ENCODE data around the gene PLPPR4.
"Not testable (repeated sequence)": the region's sequence is repeated elsewhere in the genome, so short reads cannot be mapped to it uniquely, and the experiment has no call there.

Gene PLPPR4

DNA sequence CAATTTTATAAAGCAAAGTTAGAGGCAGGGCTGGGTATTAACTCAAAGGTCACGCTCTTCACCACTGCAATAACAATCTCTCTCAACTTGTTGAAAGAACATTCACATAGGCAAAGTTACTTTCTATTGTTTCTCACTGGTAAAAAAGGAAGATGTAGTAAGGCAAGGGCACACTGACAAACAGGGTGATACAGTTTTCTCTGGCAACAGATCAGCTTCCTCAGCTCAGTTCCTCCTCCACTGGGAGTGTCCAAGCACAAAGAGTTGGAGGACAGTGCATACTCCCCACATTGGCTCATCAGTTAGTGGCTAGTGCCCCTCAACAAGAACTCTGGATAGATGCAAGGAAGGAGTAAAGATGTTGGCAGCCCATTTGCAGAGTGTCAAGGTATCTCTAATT, 3.7 kb downstream of the PLPPR4 start:
- FAIRE-seq (no peak), DNase-seq (ENCODE audit: insufficient read length, low spot score) (no peak)

- no peak for DNase-seq (ENCODE audit: insufficient read length, low spot score)
- no peak for FAIRE-seq
These were observed 5.0 kb downstream of the PLPPR4 start for GRCh38 chr1:99269321-99269720.

DNA sequence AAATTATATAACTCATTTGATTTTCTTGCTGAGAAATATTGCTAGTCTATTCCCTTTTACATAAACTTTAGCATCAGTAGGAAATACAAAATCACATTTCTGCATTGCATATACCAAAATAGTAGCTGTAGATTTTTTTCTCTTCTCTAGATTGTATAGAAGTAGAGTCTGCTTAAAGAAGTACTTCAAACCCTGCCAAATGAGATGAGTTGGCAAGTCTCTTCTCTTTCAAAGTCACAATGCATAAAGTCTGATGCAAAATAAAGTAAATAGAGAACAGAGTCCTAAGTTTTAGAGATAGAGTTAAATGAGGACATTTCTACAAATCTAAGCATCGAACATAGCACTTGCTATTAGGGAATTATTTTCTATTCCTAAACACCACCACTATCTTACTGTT, 6.4 kb downstream of the PLPPR4 start:
- DNase-seq (ENCODE audit: insufficient read length, low spot score) (no peak), FAIRE-seq (no peak)

DNA sequence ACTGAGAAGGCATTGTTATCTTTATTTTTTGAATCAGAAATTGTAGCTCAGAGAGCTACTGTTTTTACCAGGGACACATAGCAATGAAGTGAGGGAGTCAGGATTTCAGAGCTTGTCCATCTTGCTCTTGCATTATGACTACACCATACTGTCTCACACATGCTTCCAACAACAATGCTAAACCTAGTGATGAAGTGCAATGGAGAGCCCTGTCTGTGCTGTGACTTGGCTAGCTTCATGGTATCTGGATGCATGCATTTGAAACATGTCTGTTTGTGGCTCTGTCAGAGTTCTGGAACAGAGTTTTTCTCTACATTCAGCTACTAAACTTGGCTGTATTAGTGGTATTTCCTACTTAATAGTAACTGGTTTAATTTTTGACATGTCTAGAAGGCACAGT, 7.0 kb downstream of the PLPPR4 start:
- DNase-seq (ENCODE audit: insufficient read length, low spot score) (no peak), FAIRE-seq (no peak)

DNA sequence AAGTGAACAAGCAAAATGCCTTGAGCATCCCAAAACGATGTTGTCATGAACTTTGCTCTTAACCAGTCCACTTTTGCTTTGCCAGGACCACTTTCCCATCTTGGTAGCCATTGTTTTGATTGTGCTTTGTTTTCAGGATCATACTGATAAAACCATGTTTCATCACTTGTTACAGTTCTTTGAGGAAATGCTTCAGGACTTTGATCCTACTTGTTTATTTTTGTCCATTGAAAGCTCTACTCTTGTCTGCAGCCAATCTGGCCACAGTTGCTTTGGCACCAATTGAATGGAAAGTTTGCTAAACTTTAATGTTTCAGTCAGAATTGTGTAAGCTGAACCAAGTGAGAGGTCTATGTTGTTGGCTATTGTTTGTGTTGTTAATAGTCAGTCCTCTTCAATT, 12.8 kb downstream of the PLPPR4 start:
- FAIRE-seq (no peak), DNase-seq (ENCODE audit: insufficient read length, low spot score) (no peak)

- no peak for FAIRE-seq
- no peak for DNase-seq (ENCODE audit: insufficient read length, low spot score)
These were observed 15.2 kb downstream of the PLPPR4 start for GRCh38 chr1:99279525-99279924.

DNA sequence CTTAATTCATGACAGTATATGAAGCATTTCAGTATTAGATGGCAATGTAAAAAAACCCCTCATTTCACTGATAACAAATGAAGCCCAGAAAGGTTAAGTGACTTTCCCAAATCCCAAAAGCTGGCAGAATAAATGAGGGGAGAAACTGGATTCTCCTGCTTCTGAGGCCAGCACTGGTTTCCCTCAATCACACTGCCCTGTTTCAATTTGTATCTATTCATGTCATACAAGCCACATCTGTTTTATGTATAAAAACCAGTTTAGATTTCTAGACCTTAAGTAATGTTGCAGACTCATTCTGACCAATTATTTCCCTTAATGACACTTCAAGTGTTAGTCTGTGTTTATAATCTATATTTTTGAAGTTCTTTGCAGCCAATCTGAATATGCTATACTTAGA, 16.8 kb downstream of the PLPPR4 start:
- DNase-seq (ENCODE audit: insufficient read length, low spot score) (no peak), FAIRE-seq (no peak)

DNA sequence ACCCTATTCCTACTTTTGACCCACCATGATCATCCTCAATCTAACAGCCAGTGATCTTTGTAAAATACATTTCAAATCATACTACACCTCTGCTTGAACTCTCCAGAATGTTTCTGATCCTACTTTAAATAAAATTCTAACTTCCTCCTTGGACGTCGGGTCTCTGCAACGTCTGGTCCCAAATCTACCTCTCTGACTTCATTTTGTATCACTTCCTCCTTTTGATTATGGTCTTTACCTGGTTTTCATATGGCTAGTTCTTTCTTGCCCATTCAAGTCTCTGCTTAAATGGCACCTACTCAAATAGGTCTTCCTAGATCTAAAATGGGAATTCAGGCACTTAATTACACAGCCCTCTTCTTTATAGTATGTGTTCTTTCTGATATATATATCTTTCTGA, 18.2 kb downstream of the PLPPR4 start:
- DNase-seq (ENCODE audit: insufficient read length, low spot score), result no peak
- no peak for FAIRE-seq

- DNase-seq (ENCODE audit: insufficient read length, low spot score); FAIRE-seq: not testable (repeated sequence)
These were observed 19.2 kb downstream of the PLPPR4 start for GRCh38 chr1:99283521-99283920.

DNA sequence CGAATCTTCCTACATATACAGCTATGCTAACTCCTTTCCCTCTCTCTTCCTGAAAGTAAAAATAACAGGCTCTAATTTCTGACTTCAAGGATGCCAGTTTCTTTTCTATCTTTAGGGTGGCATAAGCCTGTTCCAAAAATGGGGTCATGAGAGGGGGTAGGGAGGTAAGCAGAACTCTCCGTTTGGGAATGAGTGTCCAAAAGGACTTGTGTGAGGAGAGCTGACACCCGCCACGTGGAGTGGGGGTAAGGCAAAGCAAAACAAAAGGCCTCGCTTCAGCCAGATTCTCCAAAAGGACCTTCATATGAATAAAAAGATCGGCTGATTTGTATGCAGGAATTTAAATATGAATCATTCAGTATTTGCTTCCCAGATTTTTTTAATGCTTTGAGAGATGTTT, 28.6 kb downstream of the PLPPR4 start:
- FAIRE-seq (no peak), DNase-seq (ENCODE audit: insufficient read length, low spot score) (no peak)

- FAIRE-seq (no peak), DNase-seq (ENCODE audit: insufficient read length, low spot score) (no peak)
These were observed 33.6 kb downstream of the PLPPR4 start for GRCh38 chr1:99297923-99298322.

- FAIRE-seq (no peak), DNase-seq (ENCODE audit: insufficient read length, low spot score) (no peak)
These were observed 40.5 kb downstream of the PLPPR4 start for GRCh38 chr1:99304725-99305282.

DNA sequence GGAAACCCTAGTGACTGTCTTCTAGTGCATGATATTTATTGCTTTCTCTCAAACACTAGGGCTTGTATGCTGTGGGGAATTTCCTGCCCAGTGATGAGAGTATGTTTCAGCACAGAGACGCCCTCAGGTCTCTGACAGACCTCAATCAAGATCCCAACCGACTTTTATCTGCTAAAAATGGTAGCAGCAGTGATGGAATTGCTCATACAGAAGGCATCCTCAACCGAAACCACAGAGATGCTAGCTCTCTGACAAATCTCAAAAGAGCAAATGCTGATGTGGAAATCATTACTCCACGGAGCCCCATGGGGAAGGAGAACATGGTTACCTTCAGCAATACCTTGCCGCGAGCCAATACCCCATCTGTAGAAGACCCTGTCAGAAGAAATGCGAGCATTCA, 41.3 kb downstream of the PLPPR4 start:
- DNase-seq (ENCODE audit: insufficient read length, low spot score), result no peak
- no peak for FAIRE-seq

DNA sequence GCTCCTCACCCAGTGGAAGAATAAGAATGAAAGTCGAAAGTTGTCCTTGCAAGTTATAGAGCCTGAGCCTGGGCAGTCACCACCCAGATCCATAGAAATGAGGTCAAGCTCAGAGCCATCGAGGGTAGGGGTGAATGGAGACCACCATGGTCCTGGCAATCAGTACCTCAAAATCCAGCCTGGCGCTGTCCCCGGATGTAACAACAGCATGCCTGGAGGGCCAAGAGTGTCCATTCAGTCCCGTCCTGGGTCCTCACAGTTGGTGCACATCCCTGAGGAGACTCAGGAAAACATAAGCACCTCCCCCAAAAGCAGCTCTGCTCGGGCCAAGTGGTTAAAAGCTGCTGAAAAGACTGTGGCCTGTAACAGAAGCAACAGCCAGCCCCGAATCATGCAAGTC, 41.8 kb downstream of the PLPPR4 start:
- FAIRE-seq, result no peak
- DNase-seq (ENCODE audit: insufficient read length, low spot score), result no peak

DNA sequence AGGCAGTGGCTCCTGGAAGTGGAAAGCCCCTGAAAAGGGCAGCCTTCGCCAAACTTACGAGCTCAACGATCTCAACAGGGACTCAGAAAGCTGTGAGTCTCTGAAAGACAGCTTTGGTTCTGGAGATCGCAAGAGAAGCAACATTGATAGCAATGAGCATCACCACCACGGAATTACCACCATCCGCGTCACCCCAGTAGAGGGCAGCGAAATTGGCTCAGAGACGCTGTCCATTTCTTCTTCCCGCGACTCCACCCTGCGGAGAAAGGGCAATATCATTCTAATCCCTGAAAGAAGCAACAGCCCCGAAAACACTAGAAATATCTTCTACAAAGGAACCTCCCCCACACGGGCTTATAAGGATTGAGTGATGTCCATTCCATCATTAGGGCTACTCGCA, 42.4 kb downstream of the PLPPR4 start:
- FAIRE-seq, result no peak
- no peak for DNase-seq (ENCODE audit: insufficient read length, low spot score)

DNA sequence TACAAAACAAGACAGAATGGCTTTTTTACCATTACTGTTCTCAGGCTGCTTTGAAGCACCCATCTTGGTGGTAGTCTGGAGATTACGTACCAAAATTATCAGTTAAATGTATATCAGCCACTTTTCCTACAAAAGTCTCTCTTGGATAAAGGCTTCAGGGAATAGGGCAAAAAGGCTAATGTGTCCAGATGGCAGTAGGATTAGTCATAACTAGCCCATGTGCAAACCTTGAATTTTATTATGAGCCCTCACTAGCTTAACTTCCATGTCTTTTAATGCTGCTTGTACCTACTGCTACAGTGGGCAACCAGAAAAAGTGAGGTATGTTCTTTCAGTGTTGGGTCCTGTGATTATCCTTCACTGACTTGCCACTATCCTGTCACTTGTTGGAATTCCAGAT, 51.0 kb downstream of the PLPPR4 start:
- no peak for DNase-seq (ENCODE audit: insufficient read length, low spot score)
- FAIRE-seq, result no peak

DNA sequence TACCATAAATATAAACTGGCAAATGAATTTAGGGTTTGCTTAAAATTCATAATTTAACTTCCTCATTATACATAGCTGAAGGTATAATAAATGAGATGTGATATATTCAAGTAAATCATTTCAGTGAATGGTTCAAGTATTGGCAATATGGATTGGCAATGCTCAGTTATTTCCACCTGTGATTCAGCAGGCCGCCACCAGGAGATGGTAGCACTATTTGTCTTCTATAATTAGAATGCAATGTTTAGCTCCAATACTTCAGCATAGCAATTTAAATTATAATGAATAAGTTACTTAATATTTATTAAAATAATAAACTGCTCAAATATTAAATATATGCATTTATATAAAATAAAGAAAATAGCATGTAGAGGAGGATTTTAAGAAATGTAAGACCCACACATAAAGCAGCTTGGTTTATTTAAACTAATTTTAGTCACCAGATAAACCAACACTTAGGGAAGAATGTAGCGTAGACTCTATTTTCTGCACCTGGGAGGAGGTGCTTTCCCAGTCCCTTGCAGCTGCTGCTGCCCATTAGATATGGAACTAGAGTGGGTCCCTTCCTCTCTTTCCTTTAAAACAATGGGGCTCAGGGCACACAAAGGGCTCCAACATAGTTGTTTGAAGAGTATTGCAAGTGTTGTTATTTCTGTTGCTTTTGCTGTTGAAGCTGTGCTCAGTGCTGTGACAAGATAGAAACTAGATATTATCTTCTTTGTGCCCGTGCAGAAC, 62.1 kb downstream of the PLPPR4 start:
- no peak for DNase-seq (ENCODE audit: insufficient read length, low spot score)
- FAIRE-seq, result no peak

- FAIRE-seq (no peak), DNase-seq (ENCODE audit: insufficient read length, low spot score) (no peak)
These were observed 63.1 kb downstream of the PLPPR4 start for GRCh38 chr1:99327357-99327756.

DNA sequence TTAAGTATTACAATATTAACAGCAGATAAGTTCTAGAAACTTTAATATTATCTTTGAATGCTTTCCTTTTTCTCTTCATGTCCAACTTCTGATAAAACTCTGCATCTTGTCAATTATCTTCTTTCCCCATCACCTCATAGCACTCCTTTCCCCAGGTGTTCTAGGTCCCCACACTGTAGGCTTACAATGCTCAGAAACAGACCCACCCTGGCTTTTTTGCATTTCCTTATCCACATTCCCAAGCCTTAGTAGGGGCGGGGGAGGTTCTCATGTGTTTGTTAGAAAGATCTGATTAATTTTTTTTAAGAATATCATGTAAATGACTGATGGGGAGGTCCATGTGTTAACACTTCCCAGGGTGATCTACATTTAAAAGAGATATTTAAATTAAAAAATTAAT, 63.9 kb downstream of the PLPPR4 start:
- FAIRE-seq, result no peak
- DNase-seq (ENCODE audit: insufficient read length, low spot score), result no peak

DNA sequence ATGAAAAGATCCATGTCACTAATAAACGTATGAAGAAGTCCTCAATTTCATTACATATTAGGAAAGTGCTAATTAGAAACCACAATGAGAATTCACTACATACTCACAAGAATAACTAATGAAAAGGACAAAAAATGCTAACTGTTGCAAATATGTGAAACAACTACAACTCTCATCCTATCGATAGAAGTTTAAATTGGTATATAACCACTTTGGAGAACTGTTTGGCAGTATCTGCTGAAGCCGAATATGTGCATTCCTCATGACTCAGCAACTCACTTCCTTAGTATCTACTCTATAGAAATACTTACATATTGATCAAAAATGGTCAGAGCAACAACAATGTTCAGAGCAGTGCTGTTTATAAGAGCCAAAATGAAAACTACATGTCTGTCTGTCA, 66.8 kb downstream of the PLPPR4 start:
- no peak for DNase-seq (ENCODE audit: insufficient read length, low spot score)
- FAIRE-seq, result no peak

GRCh38 chr1:99331636-99332035, 67.3 kb downstream of the PLPPR4 start:
- DNase-seq (ENCODE audit: insufficient read length, low spot score), result no peak
- no peak for FAIRE-seq

- FAIRE-seq (no peak), DNase-seq (ENCODE audit: insufficient read length, low spot score) (no peak)
These were observed 68.3 kb downstream of the PLPPR4 start for GRCh38 chr1:99332561-99332960.

DNA sequence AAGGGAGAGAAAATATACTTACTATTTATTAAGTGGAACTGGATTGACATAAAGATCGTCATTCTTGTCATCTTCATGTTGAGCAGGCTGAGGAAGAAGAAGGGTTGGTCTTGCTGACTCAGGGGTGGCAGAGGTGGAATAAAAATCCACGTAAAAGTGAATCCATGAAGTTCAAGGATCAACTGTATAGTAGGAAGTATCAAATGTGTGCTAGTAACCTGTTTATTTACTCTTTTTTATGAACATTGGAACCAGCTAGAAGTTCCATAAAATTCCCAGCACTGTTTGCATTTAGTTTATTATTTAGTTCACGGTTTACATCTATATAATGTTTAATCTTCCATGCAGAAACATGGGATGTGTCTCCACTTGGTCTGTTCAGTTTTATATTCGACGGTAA, 70.7 kb downstream of the PLPPR4 start:
- FAIRE-seq (no peak), DNase-seq (ENCODE audit: insufficient read length, low spot score) (no peak)
